GM23338 (cell line): ENCODE data around the gene CYFIP2. TPM values are rescaled to one million over a fixed set of nuclear protein-coding genes. Genes with fewer than 3 reads are reported as not detected.

Experiments used
- ATAC-seq: fragments of 200-7000 bp; cut with Tn5 transposase; 3 replicates; pipeline ENCODE4 v1.9.1; 2020
- DNase-seq: peaks from one replicate; pipeline ENCODE4 v3.0.0-alpha.2; 2015; ENCODE audit warnings: low spot score
- H2AFZ ChIP-seq: fragments of 200-600 bp; sonication (generic); 2 replicates; pipeline ENCODE4 v1.8.0; 2016; ENCODE audit warnings: antibody characterized with exemption, mild to moderate bottlenecking, moderate library complexity
- H3F3A ChIP-seq: fragments of 200-600 bp; sonication (generic); replicated peaks from 2 replicates; pipeline ENCODE4 v1.8.0; 2017; ENCODE audit warnings: antibody characterized with exemption, mixed run types, low read depth
- H3K27ac ChIP-seq: fragments of 200-600 bp; sonication (generic); 2 replicates; pipeline ENCODE4 v1.6.1; 2016; ENCODE audit warnings: low read depth
- H3K27me3 ChIP-seq: fragments of 200-600 bp; sonication (generic); 2 replicates; pipeline ENCODE4 v1.8.0; 2016; ENCODE audit warnings: mild to moderate bottlenecking, mixed run types, moderate library complexity; ENCODE audit not compliant: insufficient read depth
- H3K36me3 ChIP-seq: fragments of 200-600 bp; sonication (generic); 2 replicates; pipeline ENCODE4 v1.8.0; 2016; ENCODE audit warnings: mild to moderate bottlenecking; ENCODE audit not compliant: insufficient read depth
- H3K4me1 ChIP-seq: fragments of 200-600 bp; sonication (generic); 2 replicates; pipeline ENCODE4 v1.8.0; 2016; ENCODE audit warnings: mild to moderate bottlenecking, moderate library complexity; ENCODE audit not compliant: insufficient read depth
- H3K4me2 ChIP-seq: fragments of 200-600 bp; sonication (generic); 2 replicates; pipeline ENCODE4 v1.7.1; 2017; ENCODE audit warnings: mixed run types
- H3K4me3 ChIP-seq: fragments of 200-600 bp; sonication (generic); 2 replicates; pipeline ENCODE4 v1.6.1; 2016; ENCODE audit warnings: mixed run types
- H3K79me2 ChIP-seq: fragments of 200-600 bp; sonication (generic); replicated peaks from 2 replicates; pipeline ENCODE4 v1.8.0; 2017; ENCODE audit warnings: mild to moderate bottlenecking; ENCODE audit not compliant: insufficient read depth
- H3K9me2 ChIP-seq: fragments of 200-600 bp; sonication (generic); 2 replicates; pipeline ENCODE4 v1.8.0; 2017; ENCODE audit not compliant: insufficient read depth
- H4K20me1 ChIP-seq: fragments of 200-600 bp; sonication (generic); replicated peaks from 2 replicates; pipeline ENCODE4 v1.8.0; 2017; ENCODE audit warnings: mild to moderate bottlenecking; ENCODE audit not compliant: insufficient read depth
- H3K27ac Mint-ChIP-seq: 2 replicates; pipeline ENCODE4 v1.8.0; 2020; ENCODE audit warnings: inconsistent platforms, mild to moderate bottlenecking, moderate library complexity, mixed read lengths
- H3K27me3 Mint-ChIP-seq: 3 replicates; pipeline ENCODE4 v1.8.0; 2022; ENCODE audit warnings: low read depth, mild to moderate bottlenecking, moderate library complexity, mixed read lengths, inconsistent platforms; ENCODE audit not compliant: insufficient read depth, poor library complexity
- H3K36me3 Mint-ChIP-seq: 3 replicates; pipeline ENCODE4 v1.8.0; 2021; ENCODE audit warnings: low read depth, mild to moderate bottlenecking, inconsistent platforms, moderate library complexity, mixed read lengths
- H3K4me1 Mint-ChIP-seq: 3 replicates; pipeline ENCODE4 v1.8.0; 2020; ENCODE audit warnings: mild to moderate bottlenecking, inconsistent platforms, mixed read lengths
- H3K4me3 Mint-ChIP-seq: 3 replicates; pipeline ENCODE4 v1.8.0; 2021; ENCODE audit warnings: moderate library complexity, mild to moderate bottlenecking, inconsistent platforms, mixed read lengths
- H3K9me3 Mint-ChIP-seq: 3 replicates; pipeline ENCODE4 v1.8.0; 2020; ENCODE audit warnings: moderate library complexity, mild to moderate bottlenecking, inconsistent platforms, mixed read lengths
- CREB1 ChIP-seq: fragments of 250-450 bp; sonication (Bioruptor Pico); IDR thresholded peaks from 2 replicates; pipeline ENCODE4 v1.5.0; 2020; ENCODE audit warnings: low read depth, mild to moderate bottlenecking, moderate library complexity
- EZH2 ChIP-seq: fragments of 200-600 bp; sonication (generic); IDR thresholded peaks from one replicate; pipeline ENCODE4 v1.8.0; 2017; ENCODE audit warnings: antibody characterized with exemption, mild to moderate bottlenecking, low read depth; ENCODE audit not compliant: unreplicated experiment
- EZH2phosphoT487 ChIP-seq: fragments of 200-600 bp; sonication (generic); IDR thresholded peaks from one replicate; pipeline ENCODE4 v1.8.1; 2018; ENCODE audit warnings: antibody characterized with exemption; ENCODE audit not compliant: unreplicated experiment
- JUNB ChIP-seq: IDR thresholded peaks from one replicate; pipeline ENCODE4 v1.6.1; 2016; ENCODE audit warnings: antibody characterized with exemption; ENCODE audit not compliant: unreplicated experiment
- NANOG ChIP-seq: IDR thresholded peaks from 2 replicates; pipeline ENCODE4 v1.6.1; 2016; ENCODE audit warnings: antibody characterized with exemption, borderline replicate concordance
- POLR2AphosphoS5 ChIP-seq: IDR thresholded peaks from 2 replicates; pipeline ENCODE4 v1.6.1; 2016; ENCODE audit warnings: antibody characterized with exemption, low read depth
- STAT1 ChIP-seq: IDR thresholded peaks from one replicate; pipeline ENCODE4 v1.6.1; 2016; ENCODE audit warnings: antibody characterized with exemption; ENCODE audit not compliant: unreplicated experiment
- ZNF114 ChIP-seq: fragments of 250-450 bp; sonication (Bioruptor Pico); IDR thresholded peaks from 2 replicates; pipeline ENCODE4 v1.5.0; 2020; ENCODE audit warnings: mild to moderate bottlenecking, moderate library complexity
- ZNF331 ChIP-seq: fragments of 250-450 bp; sonication (Bioruptor Pico); IDR thresholded peaks from 2 replicates; pipeline ENCODE4 v1.5.0; 2020; ENCODE audit warnings: low read depth, mild to moderate bottlenecking, moderate library complexity
- polyA plus RNA-seq: library from polyadenylated mRNA; unstranded; fragments of >200 nt; fragmentation: Nextera tagmentation; extraction: Ambion mirVana; gene quantifications from 2 replicates; pipeline ENCODE4 v1.2.1, GENCODE V29; 2016
- total RNA-seq: library from RNA; depleted of rRNA; stranded (reverse); fragments of >200 nt; shearing (Covaris generic); gene quantifications from 2 replicates; pipeline ENCODE4 v1.2.3, GENCODE V29; 2014
- TF ChIP-seq, protein P1 (sequence below): IDR thresholded peaks from one replicate; pipeline ENCODE4 v1.6.1; 2018; ENCODE audit warnings: antibody characterized with exemption; ENCODE audit not compliant: unreplicated experiment
- TF ChIP-seq, protein P2 (sequence below): fragments of 250-450 bp; sonication (Bioruptor Pico); IDR thresholded peaks from 2 replicates; pipeline ENCODE4 v1.5.0; 2020; ENCODE audit warnings: mild to moderate bottlenecking, moderate library complexity
- TF ChIP-seq, protein P3 (sequence below): IDR thresholded peaks from 2 replicates; pipeline ENCODE4 v1.6.1; 2016; ENCODE audit warnings: antibody characterized with exemption
- TF ChIP-seq, protein P4 (sequence below), 2 experiments: fragments of 200-600 bp in 1 of 2; sonication (generic) in 1 of 2; conservative IDR thresholded peaks; 2 replicates each; pipeline versions ENCODE4 v1.5.1 to v1.6.1; 2016 to 2017; ENCODE audit warnings: antibody characterized with exemption in 2 of 2, low read depth in 2 of 2, mild to moderate bottlenecking in 2 of 2, moderate library complexity in 1 of 2

CYFIP2 gene
- total and polyA plus RNA-seq, 2 experiments from 2014 or later = 54.1 to 98.4 TPM

DNA sequence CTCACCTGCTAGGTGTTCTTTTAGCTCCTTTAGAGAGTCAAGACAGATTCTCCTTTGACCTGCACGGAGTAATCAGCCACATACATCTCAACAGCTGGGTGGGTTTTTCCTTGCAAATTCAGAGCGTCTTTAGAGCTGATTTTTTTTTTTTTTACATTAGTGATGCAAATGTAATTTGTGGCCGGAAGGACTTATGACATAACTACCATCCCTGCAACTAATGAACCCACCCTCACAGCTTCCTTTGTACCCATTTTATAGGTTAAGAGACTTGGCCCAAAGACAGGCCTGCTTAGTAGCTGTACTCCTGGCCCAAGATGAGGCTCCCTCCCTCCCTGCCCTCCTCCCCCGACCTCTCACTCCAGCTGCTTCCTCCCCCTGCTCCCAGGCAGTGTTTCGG lies 124.2 kb downstream of the CYFIP2 start:
- Histone ChIP-seq H3F3A (no peaks in the 10 kb centered on the region), H2AFZ (no peak overlapping the region)
- H3K27ac Mint-ChIP-seq = no peak overlapping the region

More for the DNA sequence above, 124.2 kb downstream of the CYFIP2 start:
- Histone ChIP-seq H4K20me1 (no peaks in the 10 kb centered on the region), H3K4me1 (peaks cover 5% of the 10 kb centered on the region), H3K27ac (no peak overlapping the region), H3K27me3 (no peaks in the 10 kb centered on the region), H3K4me2 (no peak overlapping the region), H3K9me2 (no peaks in the 10 kb centered on the region), H3K79me2 (no peaks in the 10 kb centered on the region), H3K36me3 (no peaks in the 10 kb centered on the region), H3K4me3 (no peak overlapping the region)
- Mint-ChIP-seq H3K4me1 (peaks cover 7% of the 10 kb centered on the region), H3K36me3 (peaks cover 29% of the 10 kb centered on the region), H3K27me3 (no peaks in the 10 kb centered on the region), H3K4me3 (no peak overlapping the region), H3K9me3 (no peaks in the 10 kb centered on the region)
- ATAC-seq (no peak), DNase-seq (no peak)
- TF ChIP-seq, protein P1, sequence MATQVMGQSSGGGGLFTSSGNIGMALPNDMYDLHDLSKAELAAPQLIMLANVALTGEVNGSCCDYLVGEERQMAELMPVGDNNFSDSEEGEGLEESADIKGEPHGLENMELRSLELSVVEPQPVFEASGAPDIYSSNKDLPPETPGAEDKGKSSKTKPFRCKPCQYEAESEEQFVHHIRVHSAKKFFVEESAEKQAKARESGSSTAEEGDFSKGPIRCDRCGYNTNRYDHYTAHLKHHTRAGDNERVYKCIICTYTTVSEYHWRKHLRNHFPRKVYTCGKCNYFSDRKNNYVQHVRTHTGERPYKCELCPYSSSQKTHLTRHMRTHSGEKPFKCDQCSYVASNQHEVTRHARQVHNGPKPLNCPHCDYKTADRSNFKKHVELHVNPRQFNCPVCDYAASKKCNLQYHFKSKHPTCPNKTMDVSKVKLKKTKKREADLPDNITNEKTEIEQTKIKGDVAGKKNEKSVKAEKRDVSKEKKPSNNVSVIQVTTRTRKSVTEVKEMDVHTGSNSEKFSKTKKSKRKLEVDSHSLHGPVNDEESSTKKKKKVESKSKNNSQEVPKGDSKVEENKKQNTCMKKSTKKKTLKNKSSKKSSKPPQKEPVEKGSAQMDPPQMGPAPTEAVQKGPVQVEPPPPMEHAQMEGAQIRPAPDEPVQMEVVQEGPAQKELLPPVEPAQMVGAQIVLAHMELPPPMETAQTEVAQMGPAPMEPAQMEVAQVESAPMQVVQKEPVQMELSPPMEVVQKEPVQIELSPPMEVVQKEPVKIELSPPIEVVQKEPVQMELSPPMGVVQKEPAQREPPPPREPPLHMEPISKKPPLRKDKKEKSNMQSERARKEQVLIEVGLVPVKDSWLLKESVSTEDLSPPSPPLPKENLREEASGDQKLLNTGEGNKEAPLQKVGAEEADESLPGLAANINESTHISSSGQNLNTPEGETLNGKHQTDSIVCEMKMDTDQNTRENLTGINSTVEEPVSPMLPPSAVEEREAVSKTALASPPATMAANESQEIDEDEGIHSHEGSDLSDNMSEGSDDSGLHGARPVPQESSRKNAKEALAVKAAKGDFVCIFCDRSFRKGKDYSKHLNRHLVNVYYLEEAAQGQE = no peak
- TF ChIP-seq NANOG (no peak), EZH2phosphoT487 (no peak), STAT1 (no peak), EZH2 (no peak), JUNB (no peak), ZNF114 (CRISPR knock-in tag) (no peak), CREB1 (no peak), POLR2AphosphoS5 (no peak), ZNF331 (CRISPR knock-in tag) (no peak)
- TF ChIP-seq, protein P2, sequence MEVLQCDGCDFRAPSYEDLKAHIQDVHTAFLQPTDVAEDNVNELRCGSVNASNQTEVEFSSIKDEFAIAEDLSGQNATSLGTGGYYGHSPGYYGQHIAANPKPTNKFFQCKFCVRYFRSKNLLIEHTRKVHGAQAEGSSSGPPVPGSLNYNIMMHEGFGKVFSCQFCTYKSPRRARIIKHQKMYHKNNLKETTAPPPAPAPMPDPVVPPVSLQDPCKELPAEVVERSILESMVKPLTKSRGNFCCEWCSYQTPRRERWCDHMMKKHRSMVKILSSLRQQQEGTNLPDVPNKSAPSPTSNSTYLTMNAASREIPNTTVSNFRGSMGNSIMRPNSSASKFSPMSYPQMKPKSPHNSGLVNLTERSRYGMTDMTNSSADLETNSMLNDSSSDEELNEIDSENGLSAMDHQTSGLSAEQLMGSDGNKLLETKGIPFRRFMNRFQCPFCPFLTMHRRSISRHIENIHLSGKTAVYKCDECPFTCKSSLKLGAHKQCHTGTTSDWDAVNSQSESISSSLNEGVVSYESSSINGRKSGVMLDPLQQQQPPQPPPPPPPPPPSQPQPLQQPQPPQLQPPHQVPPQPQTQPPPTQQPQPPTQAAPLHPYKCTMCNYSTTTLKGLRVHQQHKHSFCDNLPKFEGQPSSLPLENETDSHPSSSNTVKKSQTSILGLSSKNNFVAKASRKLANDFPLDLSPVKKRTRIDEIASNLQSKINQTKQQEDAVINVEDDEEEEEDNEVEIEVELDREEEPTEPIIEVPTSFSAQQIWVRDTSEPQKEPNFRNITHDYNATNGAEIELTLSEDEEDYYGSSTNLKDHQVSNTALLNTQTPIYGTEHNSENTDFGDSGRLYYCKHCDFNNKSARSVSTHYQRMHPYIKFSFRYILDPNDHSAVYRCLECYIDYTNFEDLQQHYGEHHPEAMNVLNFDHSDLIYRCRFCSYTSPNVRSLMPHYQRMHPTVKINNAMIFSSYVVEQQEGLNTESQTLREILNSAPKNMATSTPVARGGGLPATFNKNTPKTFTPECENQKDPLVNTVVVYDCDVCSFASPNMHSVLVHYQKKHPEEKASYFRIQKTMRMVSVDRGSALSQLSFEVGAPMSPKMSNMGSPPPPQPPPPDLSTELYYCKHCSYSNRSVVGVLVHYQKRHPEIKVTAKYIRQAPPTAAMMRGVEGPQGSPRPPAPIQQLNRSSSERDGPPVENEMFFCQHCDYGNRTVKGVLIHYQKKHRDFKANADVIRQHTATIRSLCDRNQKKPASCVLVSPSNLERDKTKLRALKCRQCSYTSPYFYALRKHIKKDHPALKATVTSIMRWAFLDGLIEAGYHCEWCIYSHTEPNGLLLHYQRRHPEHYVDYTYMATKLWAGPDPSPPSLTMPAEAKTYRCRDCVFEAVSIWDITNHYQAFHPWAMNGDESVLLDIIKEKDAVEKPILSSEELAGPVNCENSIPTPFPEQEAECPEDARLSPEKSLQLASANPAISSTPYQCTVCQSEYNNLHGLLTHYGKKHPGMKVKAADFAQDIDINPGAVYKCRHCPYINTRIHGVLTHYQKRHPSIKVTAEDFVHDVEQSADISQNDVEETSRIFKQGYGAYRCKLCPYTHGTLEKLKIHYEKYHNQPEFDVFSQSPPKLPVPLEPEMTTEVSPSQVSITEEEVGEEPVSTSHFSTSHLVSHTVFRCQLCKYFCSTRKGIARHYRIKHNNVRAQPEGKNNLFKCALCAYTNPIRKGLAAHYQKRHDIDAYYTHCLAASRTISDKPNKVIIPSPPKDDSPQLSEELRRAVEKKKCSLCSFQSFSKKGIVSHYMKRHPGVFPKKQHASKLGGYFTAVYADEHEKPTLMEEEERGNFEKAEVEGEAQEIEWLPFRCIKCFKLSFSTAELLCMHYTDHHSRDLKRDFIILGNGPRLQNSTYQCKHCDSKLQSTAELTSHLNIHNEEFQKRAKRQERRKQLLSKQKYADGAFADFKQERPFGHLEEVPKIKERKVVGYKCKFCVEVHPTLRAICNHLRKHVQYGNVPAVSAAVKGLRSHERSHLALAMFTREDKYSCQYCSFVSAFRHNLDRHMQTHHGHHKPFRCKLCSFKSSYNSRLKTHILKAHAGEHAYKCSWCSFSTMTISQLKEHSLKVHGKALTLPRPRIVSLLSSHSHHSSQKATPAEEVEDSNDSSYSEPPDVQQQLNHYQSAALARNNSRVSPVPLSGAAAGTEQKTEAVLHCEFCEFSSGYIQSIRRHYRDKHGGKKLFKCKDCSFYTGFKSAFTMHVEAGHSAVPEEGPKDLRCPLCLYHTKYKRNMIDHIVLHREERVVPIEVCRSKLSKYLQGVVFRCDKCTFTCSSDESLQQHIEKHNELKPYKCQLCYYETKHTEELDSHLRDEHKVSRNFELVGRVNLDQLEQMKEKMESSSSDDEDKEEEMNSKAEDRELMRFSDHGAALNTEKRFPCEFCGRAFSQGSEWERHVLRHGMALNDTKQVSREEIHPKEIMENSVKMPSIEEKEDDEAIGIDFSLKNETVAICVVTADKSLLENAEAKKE (CRISPR knock-in tag) = no peak
- TF ChIP-seq, protein P3, sequence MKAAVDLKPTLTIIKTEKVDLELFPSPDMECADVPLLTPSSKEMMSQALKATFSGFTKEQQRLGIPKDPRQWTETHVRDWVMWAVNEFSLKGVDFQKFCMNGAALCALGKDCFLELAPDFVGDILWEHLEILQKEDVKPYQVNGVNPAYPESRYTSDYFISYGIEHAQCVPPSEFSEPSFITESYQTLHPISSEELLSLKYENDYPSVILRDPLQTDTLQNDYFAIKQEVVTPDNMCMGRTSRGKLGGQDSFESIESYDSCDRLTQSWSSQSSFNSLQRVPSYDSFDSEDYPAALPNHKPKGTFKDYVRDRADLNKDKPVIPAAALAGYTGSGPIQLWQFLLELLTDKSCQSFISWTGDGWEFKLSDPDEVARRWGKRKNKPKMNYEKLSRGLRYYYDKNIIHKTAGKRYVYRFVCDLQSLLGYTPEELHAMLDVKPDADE = no peak
- TF ChIP-seq, protein P4, sequence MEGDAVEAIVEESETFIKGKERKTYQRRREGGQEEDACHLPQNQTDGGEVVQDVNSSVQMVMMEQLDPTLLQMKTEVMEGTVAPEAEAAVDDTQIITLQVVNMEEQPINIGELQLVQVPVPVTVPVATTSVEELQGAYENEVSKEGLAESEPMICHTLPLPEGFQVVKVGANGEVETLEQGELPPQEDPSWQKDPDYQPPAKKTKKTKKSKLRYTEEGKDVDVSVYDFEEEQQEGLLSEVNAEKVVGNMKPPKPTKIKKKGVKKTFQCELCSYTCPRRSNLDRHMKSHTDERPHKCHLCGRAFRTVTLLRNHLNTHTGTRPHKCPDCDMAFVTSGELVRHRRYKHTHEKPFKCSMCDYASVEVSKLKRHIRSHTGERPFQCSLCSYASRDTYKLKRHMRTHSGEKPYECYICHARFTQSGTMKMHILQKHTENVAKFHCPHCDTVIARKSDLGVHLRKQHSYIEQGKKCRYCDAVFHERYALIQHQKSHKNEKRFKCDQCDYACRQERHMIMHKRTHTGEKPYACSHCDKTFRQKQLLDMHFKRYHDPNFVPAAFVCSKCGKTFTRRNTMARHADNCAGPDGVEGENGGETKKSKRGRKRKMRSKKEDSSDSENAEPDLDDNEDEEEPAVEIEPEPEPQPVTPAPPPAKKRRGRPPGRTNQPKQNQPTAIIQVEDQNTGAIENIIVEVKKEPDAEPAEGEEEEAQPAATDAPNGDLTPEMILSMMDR (conservative IDR thresholded peaks at IDR 0.05; ENCODE audit: low read depth in 2 of 2) = no peak
